Thoracic aorta (tissue), 2 donors: ENCODE measurements around the gene FRMD3. TPM values are rescaled to one million over a fixed set of nuclear protein-coding genes. Genes with fewer than 3 reads are reported as not detected.

Experiments
- ATAC-seq: fragments of 150-250 bp; one replicate; pipeline ENCODE4 v1.8.0; 2017; ENCODE audit warnings: low read depth; ENCODE audit not compliant: insufficient number of reproducible peaks, low FRiP score
- DNase-seq: peaks from one replicate; pipeline ENCODE4 v3.0.0-alpha.2; 2020; ENCODE audit warnings: low spot score
- H3K27ac ChIP-seq, 2 donors: fragments of 200-600 bp; sonication (generic); 1 replicate in 1 of 2; 2 replicates in 1 of 2; pipeline ENCODE4 v1.5.1; 2016; ENCODE audit warnings: mild to moderate bottlenecking in 2 of 2, moderate library complexity in 2 of 2
- H3K27me3 ChIP-seq: fragments of 200-600 bp; sonication (generic); replicated peaks from 2 replicates; pipeline ENCODE4 v1.6.0; 2016; ENCODE audit warnings: mild to moderate bottlenecking; ENCODE audit not compliant: insufficient read depth
- H3K36me3 ChIP-seq: fragments of 200-600 bp; sonication (generic); one replicate; pipeline ENCODE4 v1.5.1; 2016
- H3K4me1 ChIP-seq, 2 donors: fragments of 200-600 bp; sonication (generic); 1 replicate in 1 of 2; 2 replicates in 1 of 2; pipeline versions ENCODE4 v1.5.1 to v1.6.0; 2016; ENCODE audit warnings: low read depth in 2 of 2, mild to moderate bottlenecking in 1 of 2; ENCODE audit not compliant: control insufficient read depth in 1 of 2
- H3K4me3 ChIP-seq: fragments of 200-600 bp; sonication (generic); 2 replicates; pipeline ENCODE4 v1.5.1; 2016; ENCODE audit warnings: mild to moderate bottlenecking
- H3K9me3 ChIP-seq: fragments of 200-600 bp; sonication (generic); 2 replicates; pipeline ENCODE4 v1.5.1; 2016
- CTCF ChIP-seq: fragments of 200-600 bp; sonication (generic); IDR thresholded peaks from one replicate; pipeline ENCODE4 v1.5.1; 2019; ENCODE audit warnings: antibody characterized with exemption
- total RNA-seq, 2 donors: library from RNA; depleted of rRNA; stranded (reverse); fragments of >200 nt; gene quantifications; one replicate each; pipeline versions ENCODE4 v1.1.0 to v1.2.3, GENCODE V29; 2016

The FRMD3 gene
- total RNA-seq, 2 donors from 2014 or later, result 5.2 to 6.2 TPM

DNA sequence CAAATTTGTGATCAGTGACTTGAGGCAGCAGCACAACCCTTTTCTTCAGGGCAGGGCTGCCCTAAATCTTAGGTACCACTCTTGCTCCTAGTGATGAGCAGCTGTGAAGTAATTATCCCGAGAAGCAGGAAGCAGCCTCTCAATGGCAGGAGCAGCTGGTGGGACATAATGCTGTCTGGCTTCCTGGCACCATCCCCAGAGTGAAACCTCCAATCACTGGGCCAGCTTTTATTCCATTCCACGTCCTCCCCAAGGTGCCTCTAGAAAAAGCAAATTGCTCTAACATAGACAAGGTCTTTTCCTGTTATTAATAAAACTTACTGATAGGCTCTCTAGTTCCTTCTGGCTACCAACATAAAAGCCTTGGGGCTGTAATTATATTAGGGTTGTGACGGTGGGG is 154.0 kb downstream of the FRMD3 start:
- H3K9me3 ChIP-seq, result peaks cover 9% of the 10 kb centered on the region
- DNase-seq (no peak), ATAC-seq (no peak)
- TF ChIP-seq CTCF, result no peak
- no peaks in the 10 kb centered on the region for H3K27me3 ChIP-seq
- H3K36me3 ChIP-seq, result no peaks in the 10 kb centered on the region
- H3K27ac ChIP-seq, result no peak overlapping the region
- H3K4me1 ChIP-seq, result no peaks in the 10 kb centered on the region
- no peak overlapping the region for H3K4me3 ChIP-seq

- TF ChIP-seq CTCF, result no peak
- Histone ChIP-seq H3K9me3 (peaks cover 9% of the 10 kb centered on the region), H3K4me1 (no peaks in the 10 kb centered on the region), H3K4me3 (no peak overlapping the region), H3K36me3 (no peaks in the 10 kb centered on the region), H3K27me3 (no peaks in the 10 kb centered on the region), H3K27ac (no peak overlapping the region)
- no peak for ATAC-seq
- no peak for DNase-seq
Observed at GRCh38 chr9:83383034-83383433, 155.2 kb downstream of the FRMD3 start.

GRCh38 chr9:83382421-83382820 is 155.8 kb downstream of the FRMD3 start:
- Histone ChIP-seq H3K9me3 (peaks cover 9% of the 10 kb centered on the region), H3K27ac (no peak overlapping the region), H3K36me3 (no peaks in the 10 kb centered on the region), H3K4me1 (no peaks in the 10 kb centered on the region), H3K27me3 (no peaks in the 10 kb centered on the region), H3K4me3 (no peak overlapping the region)
- ATAC-seq, result no peak
- TF ChIP-seq CTCF, result no peak
- DNase-seq, result no peak

GRCh38 chr9:83379045-83379444 is 159.2 kb downstream of the FRMD3 start:
- no peak overlapping the region for H3K27ac ChIP-seq
- H3K27me3 ChIP-seq, result no peaks in the 10 kb centered on the region
- no peak for TF ChIP-seq CTCF
- H3K4me3 ChIP-seq, result no peak overlapping the region
- no peaks in the 10 kb centered on the region for H3K36me3 ChIP-seq
- DNase-seq, result no peak
- ATAC-seq, result no peak
- no peaks in the 10 kb centered on the region for H3K4me1 ChIP-seq
- H3K9me3 ChIP-seq, result peaks cover 9% of the 10 kb centered on the region

- DNase-seq, result no peak
- Histone ChIP-seq H3K36me3 (no peaks in the 10 kb centered on the region), H3K9me3 (no peaks in the 10 kb centered on the region), H3K27me3 (no peaks in the 10 kb centered on the region), H3K27ac (no peak overlapping the region), H3K4me1 (no peaks in the 10 kb centered on the region), H3K4me3 (no peak overlapping the region)
- TF ChIP-seq CTCF, result no peak
- ATAC-seq, result no peak
Observed at GRCh38 chr9:83372957-83373356, 165.2 kb downstream of the FRMD3 start.
